22Rv1 (cell line): ENCODE data around the gene CDK14.

Source experiments
- CTCF ChIP-seq: fragments of 450-650 bp; IDR thresholded peaks from 2 replicates; pipeline ENCODE4 v1.5.1; 2017; ENCODE audit warnings: mild to moderate bottlenecking
- ZFX ChIP-seq: fragments of 450-650 bp; IDR thresholded peaks from 2 replicates; pipeline ENCODE4 v1.6.1; 2017; ENCODE audit warnings: antibody characterized with exemption, borderline replicate concordance

GRCh38 chr7:90828601-90829000 is 232.5 kb downstream of the CDK14 start:
- TF ChIP-seq CTCF (no peak), ZFX (no peak)
